Fibroblast of skin of scalp (primary cell): ENCODE results near the gene CFAP107. TPM values are rescaled to one million over a fixed set of nuclear protein-coding genes. Genes with fewer than 3 reads are reported as not detected.
"Not testable (repeated sequence)": the region's sequence is repeated elsewhere in the genome, so short reads cannot be mapped to it uniquely, and the experiment has no call there.

Experiments
- DNase-seq: peaks from one replicate; pipeline ENCODE4 v3.0.0-alpha.2; 2013
- polyA plus RNA-seq, 2 experiments: library from polyadenylated mRNA; unstranded; fragments of 120-200 nt; gene quantifications; one replicate each; pipeline ENCODE4 v1.2.1, GENCODE V29; 2013; ENCODE audit not compliant: insufficient read length in 2 of 2

CFAP107 gene, protein sequence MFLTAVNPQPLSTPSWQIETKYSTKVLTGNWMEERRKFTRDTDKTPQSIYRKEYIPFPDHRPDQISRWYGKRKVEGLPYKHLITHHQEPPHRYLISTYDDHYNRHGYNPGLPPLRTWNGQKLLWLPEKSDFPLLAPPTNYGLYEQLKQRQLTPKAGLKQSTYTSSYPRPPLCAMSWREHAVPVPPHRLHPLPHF
- 0.11 TPM for polyA plus RNA-seq (2013, experiment 1 of 2; ENCODE audit: insufficient read length)
- 0.35 TPM for polyA plus RNA-seq (2013, experiment 2 of 2; ENCODE audit: insufficient read length)

DNA sequence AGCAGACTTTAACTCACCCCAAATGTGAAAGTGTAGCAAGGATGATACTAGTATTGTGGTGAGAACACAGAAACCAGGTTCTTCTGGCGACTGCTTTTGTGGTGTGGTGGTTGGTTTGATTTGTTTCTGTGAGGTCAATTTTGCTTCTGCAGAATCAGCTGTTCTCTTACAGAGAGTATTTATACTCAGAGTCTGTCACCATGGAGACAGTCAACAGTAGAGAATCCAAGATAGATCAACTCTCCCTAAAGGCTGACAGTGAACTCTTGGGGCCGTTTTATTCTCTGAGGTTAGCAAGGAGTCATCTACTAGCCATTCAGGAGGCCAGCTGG, at the start of gene CFAP107:
Gene CFAP107, plus strand, starts transcription at position 209 of the 332 bp plus-strand sequence. CDS start 231 bp downstream, outside the sequence.
- peak; percentile 24 for DNase-seq

DNA sequence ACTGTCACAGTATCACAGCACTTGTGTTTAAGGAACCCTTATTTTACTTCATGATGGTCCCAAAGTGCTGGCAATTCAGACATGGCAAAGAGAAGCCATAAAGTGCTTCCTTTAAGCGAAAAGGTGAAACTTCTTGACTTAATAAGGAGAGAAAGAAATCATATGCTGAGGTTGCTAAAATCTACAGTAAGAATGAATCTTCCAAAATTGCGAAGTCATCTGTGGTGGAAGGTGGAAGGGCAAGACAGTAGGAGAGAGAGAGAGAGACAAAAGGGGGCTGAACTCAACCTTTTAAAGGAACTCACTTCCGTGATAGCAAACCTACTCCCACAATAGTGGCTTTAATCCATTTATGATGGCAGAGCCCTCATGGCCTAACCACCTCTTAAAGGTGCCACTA, 49.3 kb upstream of the CFAP107 start:
- DNase-seq = no peak

GRCh38 chr1:12697397-12697796, 48.6 kb upstream of the CFAP107 start:
- DNase-seq = peak; percentile 93

- DNase-seq = no peak
These were observed 42.1 kb upstream of the CFAP107 start for GRCh38 chr1:12703821-12704451.

DNA sequence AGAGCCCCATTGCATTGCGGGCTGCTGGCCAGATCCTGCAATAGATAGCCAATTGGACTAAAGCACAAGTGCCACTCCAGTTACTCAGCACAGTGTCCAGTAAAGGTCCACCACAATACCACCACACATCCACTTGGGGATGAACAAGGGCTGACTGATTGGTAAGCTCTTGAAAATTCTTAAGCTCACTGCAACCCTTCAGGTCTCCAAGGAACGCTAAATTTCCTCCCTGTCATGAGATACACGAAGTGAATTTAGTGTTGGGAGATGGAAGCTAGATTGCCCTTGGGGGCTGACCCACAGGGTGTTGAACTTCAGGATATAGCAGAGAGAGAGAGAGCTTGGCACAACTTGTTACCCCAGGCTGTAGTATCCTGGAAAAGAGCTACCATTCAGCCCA, 39.9 kb upstream of the CFAP107 start:
- no peak for DNase-seq

- no peak for DNase-seq
These were observed 37.5 kb upstream of the CFAP107 start for GRCh38 chr1:12708396-12709090.

DNA sequence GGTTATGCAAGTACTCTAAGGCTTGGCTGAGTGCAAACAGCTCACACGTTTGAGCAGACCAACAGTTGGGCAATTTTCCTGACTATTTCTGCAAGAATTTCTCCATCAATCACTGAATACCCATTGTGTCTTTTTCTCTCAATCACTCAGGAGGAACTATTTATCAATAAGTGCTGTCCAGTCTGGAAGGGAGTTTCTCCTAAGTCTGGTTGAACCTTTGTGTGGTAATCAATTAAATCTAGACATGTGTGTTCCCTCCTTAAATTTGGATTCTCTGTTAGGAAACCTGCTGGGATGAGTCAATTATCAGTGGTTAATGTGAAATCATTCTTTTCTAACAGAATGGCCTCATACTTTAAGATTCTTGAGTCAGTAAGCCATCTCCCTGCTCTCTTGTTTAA, 36.9 kb upstream of the CFAP107 start:
- DNase-seq = peak; percentile 52

DNA sequence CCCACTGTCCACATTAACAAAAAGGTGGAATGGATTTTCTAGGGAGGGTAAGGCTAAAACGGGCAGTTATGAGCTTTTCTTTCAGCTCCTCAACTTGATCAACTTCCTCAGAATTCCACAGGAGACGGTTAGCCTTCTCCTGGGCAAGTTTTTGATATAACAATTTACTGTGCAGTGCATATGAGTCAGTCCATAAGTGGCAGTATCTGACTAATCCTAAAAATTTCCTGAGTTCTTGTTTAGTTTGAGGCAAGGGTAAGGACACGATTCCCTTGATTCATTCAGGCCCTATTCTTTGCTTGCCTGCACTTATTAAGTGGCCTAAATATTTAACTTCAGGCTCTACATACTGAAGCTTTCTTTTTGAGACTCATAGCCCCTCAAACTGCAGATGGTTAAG, 36.3 kb upstream of the CFAP107 start:
- peak; percentile 76 for DNase-seq

GRCh38 chr1:12711536-12711935, 34.5 kb upstream of the CFAP107 start:
- peak; percentile 88 for DNase-seq

- DNase-seq = peak; percentile 81
These were observed 33.9 kb upstream of the CFAP107 start for GRCh38 chr1:12712076-12712475.

DNA sequence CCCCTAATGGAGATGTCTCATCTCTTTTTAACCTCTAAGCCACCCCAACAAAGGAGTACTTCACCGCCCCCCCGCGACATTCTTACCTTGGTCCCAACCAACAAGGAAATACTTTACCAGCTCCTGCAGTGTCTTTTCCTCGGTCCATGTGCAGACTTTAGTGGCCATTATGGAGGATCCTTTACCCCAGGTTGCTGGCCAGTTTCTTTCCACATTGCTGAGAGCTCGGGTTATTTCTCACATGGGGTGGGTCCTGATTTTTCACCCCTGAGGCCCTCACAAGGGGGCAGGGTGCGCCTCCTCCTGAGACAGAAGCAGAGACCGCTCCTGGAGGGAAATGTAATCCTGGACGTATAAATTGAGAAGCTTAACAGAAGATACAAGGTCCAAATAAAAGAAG, 33.1 kb upstream of the CFAP107 start:
- no peak for DNase-seq

GRCh38 chr1:12713651-12714050, 32.3 kb upstream of the CFAP107 start:
- DNase-seq = not testable (repeated sequence)

DNA sequence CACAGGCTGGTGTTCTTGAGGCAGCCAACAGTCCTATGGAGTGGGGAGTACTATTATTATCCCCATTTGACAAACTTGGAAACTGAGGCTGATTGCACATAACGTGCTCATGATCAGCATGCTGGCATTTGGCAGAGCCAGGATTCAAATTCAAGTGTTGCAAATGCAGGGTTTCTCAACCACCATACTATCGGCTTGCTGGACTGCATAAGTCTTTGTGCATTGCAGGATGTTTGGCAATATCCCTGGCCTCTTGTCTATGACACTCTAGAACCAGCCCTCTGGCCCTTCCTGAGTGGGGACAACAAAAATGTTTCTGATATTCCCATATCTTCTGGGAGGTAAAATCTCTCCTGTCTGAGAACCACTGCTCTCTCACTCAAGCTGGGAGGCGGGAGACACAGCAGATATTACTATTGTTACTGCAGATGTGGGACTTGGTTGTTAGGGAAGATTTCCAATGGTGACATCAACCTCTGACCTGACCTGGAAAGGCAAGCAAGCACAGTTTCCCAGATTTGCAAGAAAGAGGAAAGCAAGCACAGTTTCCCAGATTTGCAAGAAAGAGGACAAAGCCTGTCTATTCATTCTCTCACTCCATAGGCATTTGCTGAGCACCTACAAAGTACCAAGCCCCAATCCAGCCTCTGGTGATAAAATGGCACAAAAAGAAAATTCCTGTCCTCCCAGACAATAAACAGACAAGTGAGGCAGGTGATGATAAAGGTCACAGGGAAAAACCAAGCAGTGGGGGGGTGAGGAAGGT, 31.1 kb upstream of the CFAP107 start:
- no peak for DNase-seq

GRCh38 chr1:12715896-12716437, 30.0 kb upstream of the CFAP107 start, which contains the start of gene AADACL3:
AADACL3 (plus strand) TSS chr1:12716110; CDS start chr1:12716177, 67 bp downstream.
- no peak for DNase-seq

DNA sequence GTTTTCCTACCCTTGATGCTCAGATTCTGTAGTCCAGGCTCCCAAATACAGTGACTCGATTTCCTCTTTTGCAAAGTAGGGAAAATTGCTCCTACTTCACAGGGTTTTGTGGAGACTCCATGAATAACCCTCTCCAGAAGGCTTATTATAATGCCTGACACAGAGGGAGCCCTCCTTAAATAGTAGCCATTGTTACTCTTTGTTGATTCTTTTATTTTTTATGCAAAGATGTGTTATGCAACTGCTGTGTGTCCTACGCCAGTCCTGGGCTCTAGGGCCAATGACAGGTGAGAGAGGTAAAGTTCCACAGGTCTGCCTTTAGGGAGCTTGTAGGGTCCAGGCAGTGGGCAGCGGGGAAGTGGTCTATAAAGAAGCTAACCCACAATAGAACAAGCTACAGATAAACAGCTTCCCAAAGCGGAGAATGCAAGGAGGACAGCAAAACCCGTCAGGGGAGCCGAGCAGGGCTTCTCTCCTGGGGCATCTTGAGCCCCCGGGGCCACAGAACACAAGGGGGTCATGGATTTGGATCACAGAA, 28.6 kb upstream of the CFAP107 start:
- no peak for DNase-seq

GRCh38 chr1:12722626-12723025, 23.4 kb upstream of the CFAP107 start:
- DNase-seq = no peak

DNA sequence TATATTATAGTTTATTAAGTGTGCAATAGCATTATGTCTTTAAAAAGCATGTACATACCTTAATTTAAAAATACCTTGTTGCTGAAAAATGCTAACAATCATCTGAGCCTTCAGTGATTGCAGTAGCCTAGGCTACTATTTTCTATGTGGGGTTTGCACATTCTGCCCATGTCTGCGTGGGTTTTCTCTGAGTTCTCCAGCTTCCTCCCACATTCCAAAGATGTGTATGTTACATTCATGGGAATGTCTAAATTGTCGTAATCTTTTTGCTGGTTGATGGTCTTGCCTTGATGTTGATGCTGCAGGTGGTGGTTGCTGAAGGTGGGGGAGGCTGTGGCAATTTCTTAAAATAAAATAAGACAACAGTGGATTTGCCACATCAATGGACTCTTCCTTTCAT, 17.6 kb upstream of the CFAP107 start:
- DNase-seq = no peak

- DNase-seq = no peak
These were observed 15.8 kb upstream of the CFAP107 start for GRCh38 chr1:12730156-12730555.

GRCh38 chr1:12731084-12731483, 14.9 kb upstream of the CFAP107 start:
- not testable (repeated sequence) for DNase-seq

DNA sequence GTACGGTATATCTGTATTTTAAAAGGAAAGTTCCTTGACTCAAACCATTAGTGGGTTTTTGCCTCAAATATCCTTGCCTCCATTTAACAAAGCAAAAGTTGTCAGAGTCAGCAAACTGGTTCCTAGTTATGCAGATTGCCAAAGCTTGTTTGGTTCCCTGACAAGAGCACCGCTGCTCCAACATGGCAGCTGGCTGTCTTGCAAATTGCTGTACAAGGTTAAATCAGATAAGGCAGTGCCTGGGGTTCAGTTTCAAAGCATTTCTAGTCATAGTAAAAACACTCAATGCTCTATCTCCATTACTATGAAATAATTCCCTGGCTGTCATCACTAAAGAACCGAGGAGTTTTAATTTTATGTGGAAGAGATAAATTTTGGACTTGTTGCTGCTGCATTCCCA, 11.3 kb upstream of the CFAP107 start:
- DNase-seq = no peak

DNA sequence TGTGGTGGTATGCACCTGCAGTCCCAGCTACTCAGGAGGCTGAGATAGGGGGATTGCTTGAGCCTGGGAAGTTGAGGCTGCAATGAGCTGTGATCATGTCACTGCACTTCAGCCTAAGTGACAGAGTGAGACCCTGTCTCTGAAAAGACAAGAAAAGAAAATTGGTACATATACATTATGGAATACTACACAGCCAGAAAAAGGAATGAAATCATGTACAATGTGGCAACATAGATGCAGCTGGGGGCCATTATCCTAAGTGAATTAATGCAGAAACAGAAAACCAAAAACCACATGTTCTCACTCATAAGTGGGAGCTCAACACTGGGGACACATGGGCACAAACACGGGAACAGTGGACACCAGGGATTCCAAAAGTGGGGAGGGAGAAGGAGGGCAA, 7.1 kb upstream of the CFAP107 start:
- DNase-seq = no peak

- no peak for DNase-seq
These were observed 6.4 kb upstream of the CFAP107 start for GRCh38 chr1:12739613-12740012.
